Activated CD8-positive, alpha-beta memory T cell treated with anti-CD3 and anti-CD28 coated beads for 4 hours (primary cell): ENCODE results near the gene MTRR.
"Not testable (repeated sequence)": the region's sequence is repeated elsewhere in the genome, so short reads cannot be mapped to it uniquely, and the experiment has no call there.

ENCODE experiments used
- DNase-seq, 2 donors: peaks; one replicate each; pipeline ENCODE4 v3.0.0-alpha.2; 2020; ENCODE audit warnings: low read depth in 2 of 2

Gene MTRR

GRCh38 chr5:7897014-7897600, 28.2 kb downstream of the MTRR start:
- DNase-seq, result no peak

- no peak for DNase-seq
Measured at GRCh38 chr5:7902201-7902600, 33.3 kb downstream of the MTRR start.

- DNase-seq, result no peak
Measured at GRCh38 chr5:7902666-7903625, 34.0 kb downstream of the MTRR start.

GRCh38 chr5:7904170-7904569, 35.2 kb downstream of the MTRR start:
- no peak for DNase-seq

- DNase-seq, result no peak
Measured at GRCh38 chr5:7907612-7908011, 38.7 kb downstream of the MTRR start.

GRCh38 chr5:7908317-7908716, 39.4 kb downstream of the MTRR start:
- no peak for DNase-seq

GRCh38 chr5:7910738-7911428, 41.9 kb downstream of the MTRR start:
- DNase-seq, result no peak

- not testable (repeated sequence) for DNase-seq
Measured at GRCh38 chr5:7911429-7911771, 42.5 kb downstream of the MTRR start.

- DNase-seq, result no peak
Measured at GRCh38 chr5:7916171-7916804, 47.3 kb downstream of the MTRR start.

- DNase-seq, result no peak
Measured at GRCh38 chr5:7917130-7918123, 48.5 kb downstream of the MTRR start.

GRCh38 chr5:7925961-7926695, 57.2 kb downstream of the MTRR start:
- DNase-seq, result no peak

GRCh38 chr5:7926720-7927119, 57.8 kb downstream of the MTRR start:
- DNase-seq, result no peak

GRCh38 chr5:7927466-7928375, 58.8 kb downstream of the MTRR start:
- no peak for DNase-seq

- no peak for DNase-seq
Measured at GRCh38 chr5:7930011-7930410, 61.1 kb downstream of the MTRR start.

GRCh38 chr5:7941692-7942091, 72.7 kb downstream of the MTRR start:
- DNase-seq, result no peak

- DNase-seq, result no peak
Measured at GRCh38 chr5:7947301-7947700, 78.4 kb downstream of the MTRR start.
